ENCODE measurements around the gene KRT71. TPM values are rescaled to one million over a fixed set of nuclear protein-coding genes. Genes with fewer than 3 reads are reported as not detected.

KRT71 gene
- total and polyA plus RNA-seq, 5 donors from 2014 or later = not detected

GRCh38 chr12:52591521-52591920, 38.6 kb upstream of the KRT71 start:
- no peak overlapping the region for H3K27ac Mint-ChIP-seq
- no peaks in the 10 kb centered on the region for H3K4me1 ChIP-seq (ENCODE audit: control insufficient read depth, insufficient read depth, low read length, poor library complexity, severe bottlenecking)
- H3K36me3 Mint-ChIP-seq = no peaks in the 10 kb centered on the region
- H3K36me3 ChIP-seq (ENCODE audit: control insufficient read depth, insufficient read depth, low read length) = no peaks in the 10 kb centered on the region
- peaks cover 3% of the 10 kb centered on the region for H3K27me3 ChIP-seq (ENCODE audit: control insufficient read depth, insufficient read depth, low read length)
- H3K4me1 Mint-ChIP-seq = peaks cover 0 to 2% (median under 1%) of the 10 kb centered on the region in 4 donors
- no peaks in the 10 kb centered on the region for H3K9me3 Mint-ChIP-seq
- H3K4me3 ChIP-seq (ENCODE audit: low read depth, low read length) = no peak overlapping the region
- H3K9me3 ChIP-seq (ENCODE audit: control insufficient read depth in 2 of 2, low read length in 2 of 2) = no peaks in the 10 kb centered on the region
- H3K4me3 Mint-ChIP-seq = no peak overlapping the region
- H3K27me3 Mint-ChIP-seq = peaks cover 13% of the 10 kb centered on the region
- DNase-seq (no peak), ATAC-seq (ENCODE audit: low read depth in 2 of 2) (no peak)
- no peak overlapping the region for H3K27ac ChIP-seq (ENCODE audit: insufficient read depth, low read length, poor library complexity, severe bottlenecking)

DNA sequence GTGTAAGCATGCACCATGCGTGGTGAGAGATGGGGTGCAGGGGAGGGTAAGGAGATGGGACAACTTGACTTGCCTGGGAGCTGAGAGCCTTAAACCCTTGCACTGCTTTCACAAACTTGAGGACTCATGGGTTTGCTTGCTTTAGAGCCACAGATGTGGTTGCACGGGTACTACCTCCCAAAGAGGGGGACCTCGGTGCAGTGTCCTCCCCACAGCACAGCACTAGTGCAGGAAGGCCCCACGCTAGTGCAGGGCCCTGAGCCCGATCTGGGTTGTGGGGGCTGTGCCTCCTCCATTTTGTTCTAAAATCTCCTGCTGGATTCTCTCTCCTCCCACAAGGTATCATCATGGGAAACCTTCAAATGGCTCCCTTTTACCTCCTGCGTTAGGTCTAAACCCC, 37.1 kb upstream of the KRT71 start:
- Histone ChIP-seq H3K9me3 (ENCODE audit: control insufficient read depth in 2 of 2, low read length in 2 of 2) (no peaks in the 10 kb centered on the region), H3K4me1 (ENCODE audit: control insufficient read depth, insufficient read depth, low read length, poor library complexity, severe bottlenecking) (no peaks in the 10 kb centered on the region), H3K27ac (ENCODE audit: insufficient read depth, low read length, poor library complexity, severe bottlenecking) (no peak overlapping the region), H3K27me3 (ENCODE audit: control insufficient read depth, insufficient read depth, low read length) (peaks cover 3% of the 10 kb centered on the region), H3K4me3 (ENCODE audit: low read depth, low read length) (no peak overlapping the region), H3K36me3 (ENCODE audit: control insufficient read depth, insufficient read depth, low read length) (no peaks in the 10 kb centered on the region)
- no peak for ATAC-seq (ENCODE audit: low read depth in 2 of 2)
- no peak overlapping the region for H3K4me3 Mint-ChIP-seq
- H3K27me3 Mint-ChIP-seq = peaks cover 13% of the 10 kb centered on the region
- peak overlapping the region in 2 of 3 donors; percentile 5 to 49 for H3K27ac Mint-ChIP-seq
- no peaks in the 10 kb centered on the region for H3K36me3 Mint-ChIP-seq
- DNase-seq = no peak
- H3K4me1 Mint-ChIP-seq = peaks cover 0 to 15% (median 2%) of the 10 kb centered on the region in 4 donors
- no peaks in the 10 kb centered on the region for H3K9me3 Mint-ChIP-seq

DNA sequence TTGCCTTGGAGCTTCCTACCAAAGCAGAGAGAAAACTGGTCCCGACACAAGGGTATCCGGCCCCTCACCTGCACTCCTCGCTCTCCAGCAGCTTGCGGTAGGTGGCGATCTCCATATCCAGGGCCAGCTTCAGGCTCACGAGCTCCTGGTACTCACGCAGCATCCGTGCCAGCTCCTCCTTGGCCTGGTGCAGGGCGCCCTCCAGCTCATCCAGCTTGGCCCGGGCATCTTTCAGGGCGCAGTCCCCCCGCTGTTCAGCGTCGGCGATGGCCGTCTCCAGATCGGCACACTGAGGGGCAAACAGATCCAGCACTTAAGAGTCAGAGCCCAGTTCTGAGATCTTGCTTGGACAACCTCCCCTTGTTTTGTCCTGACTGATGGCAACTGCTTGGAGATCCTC, 34.6 kb upstream of the KRT71 start:
- DNase-seq (no peak), ATAC-seq (ENCODE audit: low read depth in 2 of 2) (no peak)
- Mint-ChIP-seq H3K36me3 (no peaks in the 10 kb centered on the region), H3K9me3 (no peaks in the 10 kb centered on the region), H3K4me3 (no peak overlapping the region), H3K4me1 (peaks cover 0 to 20% (median 3%) of the 10 kb centered on the region in 4 donors), H3K27ac (peak overlapping the region in 2 of 3 donors; percentile 13 to 83), H3K27me3 (peaks cover 6% of the 10 kb centered on the region)
- Histone ChIP-seq H3K4me1 (ENCODE audit: control insufficient read depth, insufficient read depth, low read length, poor library complexity, severe bottlenecking) (no peaks in the 10 kb centered on the region), H3K9me3 (ENCODE audit: control insufficient read depth in 2 of 2, low read length in 2 of 2) (no peaks in the 10 kb centered on the region), H3K27ac (ENCODE audit: insufficient read depth, low read length, poor library complexity, severe bottlenecking) (no peak overlapping the region), H3K4me3 (ENCODE audit: low read depth, low read length) (no peak overlapping the region), H3K36me3 (ENCODE audit: control insufficient read depth, insufficient read depth, low read length) (no peaks in the 10 kb centered on the region), H3K27me3 (ENCODE audit: control insufficient read depth, insufficient read depth, low read length) (no peaks in the 10 kb centered on the region)

GRCh38 chr12:52585946-52586345, 33.0 kb upstream of the KRT71 start:
- ATAC-seq (ENCODE audit: low read depth in 2 of 2) = peak; percentile 14 to 64
- H3K4me3 Mint-ChIP-seq = peak overlapping the region in 1 of 4 donors; percentile 27
- H3K27ac Mint-ChIP-seq = peak overlapping the region in 2 of 3 donors; percentile 42 to 83
- H3K36me3 ChIP-seq (ENCODE audit: control insufficient read depth, insufficient read depth, low read length) = no peaks in the 10 kb centered on the region
- DNase-seq = peak; percentile 5 to 79 (median 9)
- H3K4me1 ChIP-seq (ENCODE audit: control insufficient read depth, insufficient read depth, low read length, poor library complexity, severe bottlenecking) = no peaks in the 10 kb centered on the region
- H3K9me3 Mint-ChIP-seq = no peaks in the 10 kb centered on the region
- no peaks in the 10 kb centered on the region for H3K9me3 ChIP-seq (ENCODE audit: control insufficient read depth in 2 of 2, low read length in 2 of 2)
- H3K4me3 ChIP-seq (ENCODE audit: low read depth, low read length) = no peak overlapping the region
- H3K4me1 Mint-ChIP-seq = peaks cover 0 to 18% (median 3%) of the 10 kb centered on the region in 4 donors
- H3K27me3 ChIP-seq (ENCODE audit: control insufficient read depth, insufficient read depth, low read length) = no peaks in the 10 kb centered on the region
- H3K27me3 Mint-ChIP-seq = peaks cover 4% of the 10 kb centered on the region
- H3K27ac ChIP-seq (ENCODE audit: insufficient read depth, low read length, poor library complexity, severe bottlenecking) = no peak overlapping the region
- H3K36me3 Mint-ChIP-seq = no peaks in the 10 kb centered on the region

DNA sequence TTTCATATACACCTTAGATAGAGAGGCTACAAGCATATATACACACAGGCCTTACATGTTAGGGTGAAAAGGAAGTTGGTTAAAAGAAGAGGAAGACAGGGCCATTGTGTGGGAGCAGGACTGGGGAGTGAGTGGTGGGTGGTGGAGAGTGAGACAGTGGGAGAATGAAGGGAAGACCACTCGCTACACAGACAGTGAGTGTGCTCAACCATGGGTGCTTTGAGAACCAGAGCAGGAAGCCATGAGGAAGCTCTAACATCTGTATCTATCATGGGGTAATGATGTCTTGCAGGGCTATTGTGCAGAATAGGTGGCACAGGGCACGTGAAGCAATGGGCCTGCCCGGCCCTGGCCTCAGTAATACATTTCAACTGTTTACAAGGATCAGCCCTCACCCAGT, 32.1 kb upstream of the KRT71 start:
- Mint-ChIP-seq H3K27me3 (peaks cover 4% of the 10 kb centered on the region), H3K27ac (peak overlapping the region; percentile 37 to 89 (median 83)), H3K9me3 (no peaks in the 10 kb centered on the region), H3K4me1 (peaks cover 0 to 18% (median 3%) of the 10 kb centered on the region in 4 donors), H3K4me3 (no peak overlapping the region), H3K36me3 (no peaks in the 10 kb centered on the region)
- DNase-seq = no peak
- H3K9me3 ChIP-seq (ENCODE audit: control insufficient read depth in 2 of 2, low read length in 2 of 2) = no peaks in the 10 kb centered on the region
- no peaks in the 10 kb centered on the region for H3K36me3 ChIP-seq (ENCODE audit: control insufficient read depth, insufficient read depth, low read length)
- no peaks in the 10 kb centered on the region for H3K4me1 ChIP-seq (ENCODE audit: control insufficient read depth, insufficient read depth, low read length, poor library complexity, severe bottlenecking)
- H3K27ac ChIP-seq (ENCODE audit: insufficient read depth, low read length, poor library complexity, severe bottlenecking) = no peak overlapping the region
- H3K27me3 ChIP-seq (ENCODE audit: control insufficient read depth, insufficient read depth, low read length) = no peaks in the 10 kb centered on the region
- no peak overlapping the region for H3K4me3 ChIP-seq (ENCODE audit: low read depth, low read length)
- no peak for ATAC-seq (ENCODE audit: low read depth in 2 of 2)

- ATAC-seq (ENCODE audit: low read depth in 2 of 2) = no peak
- Histone ChIP-seq H3K27me3 (ENCODE audit: control insufficient read depth, insufficient read depth, low read length) (no peaks in the 10 kb centered on the region), H3K9me3 (ENCODE audit: control insufficient read depth in 2 of 2, low read length in 2 of 2) (no peaks in the 10 kb centered on the region), H3K27ac (ENCODE audit: insufficient read depth, low read length, poor library complexity, severe bottlenecking) (no peak overlapping the region), H3K36me3 (ENCODE audit: control insufficient read depth, insufficient read depth, low read length) (no peaks in the 10 kb centered on the region), H3K4me1 (ENCODE audit: control insufficient read depth, insufficient read depth, low read length, poor library complexity, severe bottlenecking) (no peaks in the 10 kb centered on the region), H3K4me3 (ENCODE audit: low read depth, low read length) (no peak overlapping the region)
- Mint-ChIP-seq H3K9me3 (no peaks in the 10 kb centered on the region), H3K4me3 (no peak overlapping the region), H3K36me3 (no peaks in the 10 kb centered on the region), H3K27ac (peak overlapping the region in 1 of 3 donors; percentile 83), H3K27me3 (peaks cover 4% of the 10 kb centered on the region), H3K4me1 (peaks cover 0 to 18% (median 3%) of the 10 kb centered on the region in 4 donors)
- no peak for DNase-seq
Measured at GRCh38 chr12:52584156-52584682, 31.3 kb upstream of the KRT71 start.

- peak; percentile 47 to 48 for ATAC-seq (ENCODE audit: low read depth in 2 of 2)
- no peaks in the 10 kb centered on the region for H3K36me3 Mint-ChIP-seq
- H3K4me3 ChIP-seq (ENCODE audit: low read depth, low read length) = no peak overlapping the region
- H3K27me3 ChIP-seq (ENCODE audit: control insufficient read depth, insufficient read depth, low read length) = no peaks in the 10 kb centered on the region
- no peaks in the 10 kb centered on the region for H3K4me1 ChIP-seq (ENCODE audit: control insufficient read depth, insufficient read depth, low read length, poor library complexity, severe bottlenecking)
- H3K36me3 ChIP-seq (ENCODE audit: control insufficient read depth, insufficient read depth, low read length) = no peaks in the 10 kb centered on the region
- peaks cover 0 to 18% (median 3%) of the 10 kb centered on the region in 4 donors for H3K4me1 Mint-ChIP-seq
- H3K9me3 ChIP-seq (ENCODE audit: control insufficient read depth in 2 of 2, low read length in 2 of 2) = no peaks in the 10 kb centered on the region
- H3K27me3 Mint-ChIP-seq = peaks cover 4% of the 10 kb centered on the region
- no peaks in the 10 kb centered on the region for H3K9me3 Mint-ChIP-seq
- DNase-seq = peak in 2 of 3 donors; percentile 43 to 61
- H3K27ac ChIP-seq (ENCODE audit: insufficient read depth, low read length, poor library complexity, severe bottlenecking) = no peak overlapping the region
- no peak overlapping the region for H3K4me3 Mint-ChIP-seq
- peak overlapping the region in 2 of 3 donors; percentile 24 to 63 for H3K27ac Mint-ChIP-seq
Measured at GRCh38 chr12:52582971-52583456, 30.1 kb upstream of the KRT71 start.

DNA sequence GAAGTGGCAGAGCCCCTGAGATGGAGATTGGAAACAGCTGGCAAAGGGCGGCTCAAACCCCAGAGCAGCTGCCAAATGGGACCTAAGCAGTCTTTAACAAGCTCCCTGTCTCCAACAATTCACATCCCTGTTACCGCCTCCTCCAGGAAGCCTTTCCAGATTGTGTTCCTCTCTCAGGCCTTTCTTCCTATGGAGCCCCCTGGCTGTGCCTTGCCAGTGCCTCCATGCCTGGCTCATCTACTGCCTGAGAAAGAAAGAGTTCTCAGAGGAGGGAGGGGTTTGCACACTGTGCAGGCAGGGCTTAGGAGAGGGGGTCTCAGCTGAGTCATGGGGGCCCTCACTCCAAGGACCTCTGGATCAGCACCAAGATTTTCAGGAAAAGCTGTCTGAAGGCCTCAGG, 29.5 kb upstream of the KRT71 start:
- no peaks in the 10 kb centered on the region for H3K4me1 ChIP-seq (ENCODE audit: control insufficient read depth, insufficient read depth, low read length, poor library complexity, severe bottlenecking)
- ATAC-seq (ENCODE audit: low read depth in 2 of 2) = no peak
- H3K27ac Mint-ChIP-seq = peak overlapping the region in 1 of 3 donors; percentile 24

More for the DNA sequence above, 29.5 kb upstream of the KRT71 start:
- Histone ChIP-seq H3K27ac (ENCODE audit: insufficient read depth, low read length, poor library complexity, severe bottlenecking) (no peak overlapping the region), H3K4me3 (ENCODE audit: low read depth, low read length) (no peak overlapping the region), H3K27me3 (ENCODE audit: control insufficient read depth, insufficient read depth, low read length) (no peaks in the 10 kb centered on the region), H3K36me3 (ENCODE audit: control insufficient read depth, insufficient read depth, low read length) (no peaks in the 10 kb centered on the region), H3K9me3 (ENCODE audit: control insufficient read depth in 2 of 2, low read length in 2 of 2) (no peaks in the 10 kb centered on the region)
- Mint-ChIP-seq H3K4me1 (peaks cover 0 to 18% (median 3%) of the 10 kb centered on the region in 4 donors), H3K27me3 (peaks cover 4% of the 10 kb centered on the region), H3K36me3 (no peaks in the 10 kb centered on the region), H3K4me3 (no peak overlapping the region), H3K9me3 (no peaks in the 10 kb centered on the region)
- no peak for DNase-seq

Measured in CD4-positive, CD25-positive, alpha-beta regulatory T cell (primary cell).